Skeletal muscle cell (primary cell): Measurements from ENCODE around the gene CLASP1.

Source experiments
- DNase-seq: peaks from one replicate; pipeline ENCODE4 v3.0.0-alpha.2; 2010; ENCODE audit warnings: low read depth
- H3K4me3 ChIP-seq: 2 replicates; pipeline ENCODE4 v1.5.1; 2011; ENCODE audit warnings: low read depth, mild to moderate bottlenecking, control low read depth, low read length, moderate library complexity

CLASP1 gene

DNA sequence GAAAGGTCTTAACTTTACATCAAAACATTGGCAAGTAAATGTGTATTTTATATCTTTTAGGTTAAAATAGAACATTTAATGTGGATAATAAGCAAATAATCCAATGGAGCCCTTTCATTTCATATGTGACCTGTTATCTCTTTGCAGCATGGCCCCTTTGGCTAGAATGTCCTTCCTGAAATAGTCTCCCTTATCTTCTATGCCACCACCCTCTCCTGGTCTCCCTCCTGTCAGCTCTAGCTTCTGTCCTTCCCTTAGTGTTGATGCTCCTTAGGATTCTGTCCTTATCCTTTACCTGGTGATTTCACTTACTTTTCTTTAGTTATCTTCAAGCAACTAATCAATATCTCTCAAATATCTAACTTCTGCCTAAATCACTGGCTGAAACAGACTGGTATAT lies 277.2 kb downstream of the CLASP1 start:
- DNase-seq: no peak
- no peak overlapping the region for H3K4me3 ChIP-seq

DNA sequence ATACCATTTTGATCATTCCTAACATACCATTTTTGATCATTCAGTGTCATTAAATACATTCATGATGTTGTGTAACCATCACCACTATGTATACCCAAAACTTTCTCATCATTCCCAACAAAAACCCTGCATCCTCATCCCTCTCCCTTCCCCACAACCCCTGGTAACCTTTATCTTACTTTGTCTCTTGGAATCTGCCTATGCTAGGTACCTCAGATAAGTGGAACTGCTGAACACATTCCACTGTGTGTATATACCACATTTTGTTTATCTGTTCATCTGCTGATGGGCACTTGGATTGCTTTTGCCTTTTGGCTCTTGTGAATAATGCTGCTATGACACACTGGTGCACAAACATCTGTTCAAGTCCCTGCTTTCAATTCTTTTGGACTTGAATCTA lies 280.4 kb downstream of the CLASP1 start:
- DNase-seq: no peak
- H3K4me3 ChIP-seq: no peak overlapping the region

DNA sequence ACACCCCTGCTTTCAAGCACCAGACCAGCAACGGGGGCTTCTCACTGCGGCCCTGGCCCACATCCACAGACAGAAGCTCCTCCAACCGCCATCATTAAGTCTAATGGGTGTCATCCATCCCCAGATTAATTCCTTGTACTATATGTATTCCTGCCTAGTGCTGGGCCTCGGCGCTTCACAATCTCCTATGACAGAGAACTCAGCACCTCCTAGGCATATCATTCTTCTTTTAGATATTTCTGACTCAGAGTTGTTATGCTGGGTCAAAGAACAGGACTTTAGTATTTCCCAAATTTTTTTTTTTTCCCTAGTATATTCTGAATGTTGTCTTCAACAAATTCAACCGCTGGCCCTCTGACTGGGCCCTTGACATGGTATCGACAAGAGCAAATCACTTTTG lies 281.1 kb downstream of the CLASP1 start:
- DNase-seq: no peak
- no peak overlapping the region for H3K4me3 ChIP-seq

GRCh38 chr2:121367246-121367900 lies 281.9 kb downstream of the CLASP1 start:
- no peak for DNase-seq
- H3K4me3 ChIP-seq: no peak overlapping the region

DNA sequence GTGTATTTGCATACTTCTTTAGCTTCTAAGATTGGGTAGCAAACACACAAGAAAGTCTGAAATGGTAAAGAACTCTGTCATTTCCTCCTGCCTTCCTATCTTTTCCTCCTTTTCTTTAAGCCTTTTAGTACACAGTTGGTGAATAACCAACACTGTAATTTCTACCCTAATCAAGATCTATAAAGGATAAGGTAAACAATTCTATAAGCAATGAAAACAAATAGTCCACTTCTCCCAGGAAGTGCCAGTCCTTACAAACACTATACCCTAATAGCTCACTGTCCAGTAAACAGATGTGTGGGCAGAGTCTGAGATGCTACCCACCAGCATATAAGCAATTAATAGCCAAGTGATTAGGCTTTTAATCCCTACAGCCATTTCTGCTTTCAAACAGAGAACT lies 283.2 kb downstream of the CLASP1 start:
- H3K4me3 ChIP-seq: no peak overlapping the region
- DNase-seq: no peak

DNA sequence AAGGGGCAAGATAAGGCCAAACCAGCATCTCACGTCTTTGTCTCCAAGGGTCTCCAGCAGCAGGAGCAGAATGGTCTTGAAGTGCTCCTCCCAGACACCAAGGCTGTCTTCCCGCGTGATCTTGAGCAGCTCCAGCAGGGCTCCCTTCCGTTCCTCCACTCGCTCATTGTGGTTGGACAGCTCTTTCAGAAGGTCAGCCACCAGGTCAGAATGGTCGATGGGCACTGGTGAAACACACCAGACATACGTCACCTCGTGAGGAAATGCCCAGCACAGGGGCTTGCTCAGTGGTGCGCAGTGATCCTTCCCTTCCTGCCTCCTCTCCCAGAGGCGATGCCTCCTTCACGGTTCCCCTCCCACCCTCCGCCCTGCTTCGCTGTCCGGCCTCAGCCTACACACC lies 284.2 kb downstream of the CLASP1 start:
- no peak overlapping the region for H3K4me3 ChIP-seq
- DNase-seq: no peak

DNA sequence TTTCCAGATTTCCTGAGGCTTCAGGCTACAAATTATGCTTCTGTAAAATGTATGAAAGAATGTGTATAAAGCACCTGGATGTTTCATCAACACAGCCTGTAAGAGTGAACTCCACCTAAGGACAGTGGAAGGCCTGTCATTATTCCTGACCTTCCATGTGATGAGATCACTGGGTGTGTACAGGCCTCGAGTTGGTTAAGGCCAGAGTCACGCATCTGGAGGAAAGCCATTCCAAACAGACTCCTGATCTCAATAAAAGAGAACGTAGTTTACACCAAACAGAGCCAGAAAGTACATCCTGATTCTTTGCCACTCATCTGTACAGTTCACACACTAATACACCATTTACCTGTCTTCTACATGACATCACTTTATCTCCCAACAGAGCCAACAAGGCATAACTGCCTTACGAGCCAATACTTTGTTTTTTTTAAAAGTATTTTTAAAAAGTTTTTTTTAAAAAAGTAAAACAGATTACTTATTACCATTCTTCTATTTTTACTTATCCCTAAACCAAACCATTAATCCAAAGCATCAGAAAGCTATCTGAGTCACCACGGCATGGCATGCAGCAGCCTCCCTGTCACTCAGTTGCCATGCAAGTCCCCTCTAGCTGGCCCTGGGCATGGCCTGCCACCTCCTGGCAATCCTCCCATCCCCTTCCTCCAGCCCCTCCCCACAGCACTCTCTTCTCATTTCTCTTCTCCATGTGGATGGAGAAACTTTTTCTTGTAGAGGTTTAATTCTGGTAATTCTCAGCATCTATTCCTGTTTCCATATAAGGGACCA lies 285.4 kb downstream of the CLASP1 start:
- DNase-seq: peak; percentile 54
- no peak overlapping the region for H3K4me3 ChIP-seq

DNA sequence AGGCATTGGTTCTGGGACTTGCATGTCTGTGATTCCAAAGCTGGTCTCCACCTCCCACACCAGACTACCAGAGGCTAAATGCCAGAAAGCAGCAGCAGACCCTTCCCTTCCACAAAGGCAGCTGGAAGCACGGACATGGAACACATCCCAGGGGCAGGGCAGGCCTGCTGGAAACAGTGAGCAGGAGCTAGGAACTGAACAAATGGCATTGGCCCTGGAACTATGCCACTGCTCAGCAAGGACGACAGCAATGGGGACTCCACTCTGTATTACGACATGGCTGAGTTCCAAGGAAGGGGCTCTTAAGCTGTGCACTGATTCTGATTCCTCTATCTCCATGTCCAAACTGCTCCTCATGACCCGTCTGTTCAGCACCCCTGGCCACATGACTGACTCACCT lies 286.5 kb downstream of the CLASP1 start:
- no peak for DNase-seq
- H3K4me3 ChIP-seq: no peak overlapping the region

GRCh38 chr2:121362226-121362625 lies 287.0 kb downstream of the CLASP1 start:
- no peak overlapping the region for H3K4me3 ChIP-seq
- DNase-seq: no peak

GRCh38 chr2:121360566-121361300 lies 288.5 kb downstream of the CLASP1 start:
- DNase-seq: peak; percentile 46
- H3K4me3 ChIP-seq: no peak overlapping the region

DNA sequence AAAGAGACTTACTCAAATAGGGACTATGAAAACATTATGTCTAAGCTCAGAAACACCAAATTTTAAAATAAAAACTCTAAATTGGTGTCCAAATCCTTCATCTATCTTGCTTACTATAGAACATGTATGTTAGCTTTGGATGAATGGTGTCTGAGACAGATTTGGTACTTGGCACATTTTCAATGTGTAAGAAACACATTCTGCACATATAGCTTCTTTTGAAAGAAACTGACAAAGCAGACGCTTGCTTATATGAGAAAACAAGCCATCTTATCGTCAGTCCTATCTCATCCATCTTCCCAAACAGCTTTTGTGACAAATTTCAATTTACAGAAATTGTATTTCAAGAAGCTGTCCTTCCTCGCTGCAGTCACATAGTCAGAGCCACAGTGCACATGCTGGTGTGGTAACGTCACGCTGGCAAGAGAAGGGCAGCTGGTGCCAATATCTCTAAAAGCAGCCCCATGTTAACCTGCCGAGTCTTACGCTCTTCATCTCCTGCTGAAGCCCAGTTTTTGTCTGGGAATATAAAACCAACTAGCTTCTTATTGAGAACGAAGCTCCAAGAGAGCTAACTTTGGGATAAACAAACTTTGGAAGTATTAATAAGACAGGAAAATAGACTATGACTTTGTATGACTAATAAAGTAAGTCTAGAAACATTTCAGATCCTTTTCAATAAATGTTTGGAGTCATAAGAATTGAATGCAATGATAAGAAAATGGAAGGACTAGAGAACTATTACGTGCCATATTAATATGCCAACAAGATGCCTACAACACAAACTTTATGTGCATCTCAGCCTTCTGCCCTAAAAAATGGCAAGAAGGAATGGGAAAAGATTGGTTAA lies 289.3 kb downstream of the CLASP1 start:
- no peak overlapping the region for H3K4me3 ChIP-seq
- DNase-seq: no peak

- DNase-seq: no peak
- no peak overlapping the region for H3K4me3 ChIP-seq
Measured at GRCh38 chr2:121359170-121359569, 290.1 kb downstream of the CLASP1 start.

- DNase-seq: no peak
- H3K4me3 ChIP-seq: no peak overlapping the region
Measured at GRCh38 chr2:121358291-121358690, 291.0 kb downstream of the CLASP1 start.

- DNase-seq: peak; percentile 23
- no peak overlapping the region for H3K4me3 ChIP-seq
Measured at GRCh38 chr2:121356058-121356640, 293.1 kb downstream of the CLASP1 start.

DNA sequence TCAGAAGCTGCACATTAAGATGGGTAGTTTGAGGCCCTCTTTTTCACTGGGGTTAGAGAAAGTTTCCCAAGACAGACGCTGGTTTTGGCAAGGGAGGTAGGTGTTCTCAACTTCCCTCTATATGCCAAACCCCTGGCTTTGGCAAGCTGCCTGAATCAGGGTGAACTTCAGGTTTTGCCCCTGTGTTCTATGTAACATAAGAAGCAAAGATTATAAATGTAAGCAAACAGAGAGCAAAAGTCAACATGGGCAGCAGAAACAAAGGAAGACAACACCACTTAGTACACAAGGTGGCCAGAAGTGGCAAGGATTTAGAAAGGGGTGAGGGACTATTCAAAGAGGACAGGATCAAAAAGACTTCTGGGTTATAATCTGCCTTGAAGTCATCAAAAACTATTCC lies 293.8 kb downstream of the CLASP1 start:
- no peak overlapping the region for H3K4me3 ChIP-seq
- no peak for DNase-seq

- no peak overlapping the region for H3K4me3 ChIP-seq
Measured at GRCh38 chr2:121351521-121352318, 297.5 kb downstream of the CLASP1 start.

DNA sequence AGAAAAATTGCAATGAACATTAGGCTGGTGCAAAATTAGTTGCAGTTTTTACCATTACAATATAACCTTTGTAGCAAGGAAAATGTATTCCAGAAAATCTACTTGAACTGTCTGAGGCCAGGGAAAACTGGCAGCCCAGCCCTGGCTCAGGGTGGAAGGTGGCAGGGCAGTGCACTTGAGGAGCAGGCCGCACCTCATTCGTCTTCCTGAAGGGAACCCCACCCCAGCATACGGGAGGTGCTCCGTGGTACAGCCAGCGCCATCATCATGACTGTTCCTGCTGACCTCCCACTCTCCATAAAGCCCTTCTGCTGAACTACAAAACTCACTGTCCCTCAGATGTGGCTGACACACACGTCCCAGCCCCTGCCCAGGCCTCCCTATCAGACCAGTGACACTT lies 298.4 kb downstream of the CLASP1 start:
- no peak overlapping the region for H3K4me3 ChIP-seq
- DNase-seq: no peak

More at GRCh38 chr2:121351521-121352318, 297.5 kb downstream of the CLASP1 start:
- DNase-seq: no peak

DNA sequence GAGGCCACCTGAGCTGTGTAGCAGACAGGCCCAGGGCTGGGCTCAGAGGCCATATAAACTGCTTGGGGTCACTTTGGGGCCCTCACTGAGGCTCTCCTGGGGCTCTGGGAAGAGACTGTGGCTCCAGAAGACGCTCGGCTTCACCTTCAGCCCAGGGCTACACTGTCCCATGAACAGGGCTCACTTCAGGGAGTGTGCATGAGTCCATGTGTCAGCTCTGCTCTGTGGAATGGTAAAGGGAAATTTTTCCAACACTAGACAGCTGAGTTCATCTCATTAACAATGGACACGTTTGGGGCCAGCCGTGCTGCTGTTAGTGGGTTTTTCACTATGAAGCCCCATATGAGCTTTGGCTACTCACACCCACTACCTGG lies 298.9 kb downstream of the CLASP1 start:
- no peak overlapping the region for H3K4me3 ChIP-seq
- no peak for DNase-seq
